HCT116 (cell line): ENCODE results near the gene MAP3K7CL. TPM values are rescaled to one million over a fixed set of nuclear protein-coding genes. Genes with fewer than 3 reads are reported as not detected.

Source experiments
- ATAC-seq: fragments of 200-7000 bp; cut with Tn5 transposase; 2 replicates; pipeline ENCODE4 v1.9.1; 2020; ENCODE audit warnings: mild to moderate bottlenecking, moderate library complexity
- BruUV-seq: library from RNA; stranded (reverse); fragments of 400-500 nt; replicated peaks from 2 replicates; lab custom pipeline; 2021; lab: Mats Ljungman, UMichigan
- CTCF ChIA-PET: fragments of 300-600 bp; sonication (Branson Sonifier 250); formaldehyde crosslinking; loops from one replicate; lab custom pipeline; 2021; ENCODE audit warnings: antibody characterized with exemption; lab: Charles Lee
- POLR2A ChIA-PET: fragments of 300-600, 350-600 bp; sonication (Branson Sonifier 250); formaldehyde crosslinking; loops from one replicate; lab custom pipeline; 2021; ENCODE audit warnings: antibody characterized with exemption; lab: Charles Lee
- RAD21 ChIA-PET, 2 experiments: fragments of 300-600 bp; sonication (Branson Sonifier 250); formaldehyde crosslinking; loops; one replicate each; lab custom pipeline; 2023; ENCODE audit warnings: low total read pairs in 2 of 2; ENCODE audit not compliant: uncharacterized antibody in 2 of 2, unreplicated experiment in 2 of 2, low non-redundant PET in 1 of 2; lab: Charles Lee
- DNase-seq: peaks from one replicate; pipeline ENCODE4 v3.0.0-alpha.2; 2010; ENCODE audit warnings: low read depth, low spot score
- H2AFZ ChIP-seq: fragments of 200-600 bp; shearing (Covaris generic), sonication (generic); 2 replicates; pipeline ENCODE4 v1.6.1; 2017; ENCODE audit warnings: low read depth, mixed run types, mixed read lengths, antibody characterized with exemption, low read length; ENCODE audit not compliant: poor library complexity, severe bottlenecking
- H3K27ac ChIP-seq: 2 replicates; pipeline ENCODE4 v1.5.1; 2012; ENCODE audit warnings: low read depth, low read length
- H3K27me3 ChIP-seq: fragments of 200-600 bp; sonication (generic); 2 replicates; pipeline ENCODE4 v1.6.1; 2016; ENCODE audit warnings: mixed run types, low read length, mixed read lengths; ENCODE audit not compliant: insufficient read depth
- H3K36me3 ChIP-seq, 2 experiments: fragments of 200-500 bp in 1 of 2; fragments of 200-600 bp in 1 of 2; sonication (Bioruptor generic) in 1 of 2; sonication (generic) in 1 of 2; 2 replicates each; pipeline versions ENCODE4 v1.5.1 to v1.6.1; 2014 to 2016; ENCODE audit warnings: low read length in 2 of 2, inconsistent platforms in 1 of 2, mixed read lengths in 1 of 2, mixed run types in 1 of 2; ENCODE audit not compliant: insufficient read depth in 2 of 2, control insufficient read depth in 1 of 2
- H3K4me1 ChIP-seq, 2 experiments: fragments of 200-600 bp in 1 of 2; sonication (generic) in 1 of 2; 2 replicates each; pipeline versions ENCODE4 v1.5.1 to v1.6.1; 2012 to 2017; ENCODE audit warnings: low read length in 2 of 2, inconsistent platforms in 1 of 2, mild to moderate bottlenecking in 1 of 2, mixed read lengths in 1 of 2, mixed run types in 1 of 2, moderate library complexity in 1 of 2; ENCODE audit not compliant: insufficient read depth in 2 of 2, control insufficient read depth in 1 of 2
- H3K4me2 ChIP-seq: fragments of 200-600 bp; sonication (generic); 2 replicates; pipeline ENCODE4 v1.6.1; 2017; ENCODE audit warnings: mixed run types, low read length, mixed read lengths
- H3K4me3 ChIP-seq, 2 experiments: fragments of 200-600 bp in 1 of 2; sonication (generic) in 1 of 2; replicated peaks in 1 of 2; 2 replicates each; pipeline ENCODE4 v1.5.1; 2011 to 2016; ENCODE audit warnings: low read length in 2 of 2, control low read depth in 1 of 2, low read depth in 1 of 2, mild to moderate bottlenecking in 1 of 2, mixed read lengths in 1 of 2, mixed run types in 1 of 2
- H3K79me2 ChIP-seq: fragments of 200-600 bp; sonication (generic); 2 replicates; pipeline ENCODE4 v1.6.1; 2017; ENCODE audit warnings: mild to moderate bottlenecking, mixed run types, low read length, moderate library complexity, mixed read lengths; ENCODE audit not compliant: insufficient read depth
- H3K9ac ChIP-seq: fragments of 200-600 bp; sonication (generic); 2 replicates; pipeline ENCODE4 v1.6.1; 2016; ENCODE audit warnings: low read length, mixed read lengths
- H3K9me2 ChIP-seq: fragments of 200-600 bp; sonication (generic), shearing (Covaris generic); 2 replicates; pipeline ENCODE4 v1.6.1; 2017; ENCODE audit warnings: mixed run types, mild to moderate bottlenecking, moderate library complexity; ENCODE audit not compliant: insufficient read depth
- H3K9me3 ChIP-seq, 2 experiments: fragments of 200-500 bp in 1 of 2; fragments of 200-600 bp in 1 of 2; sonication (Bioruptor generic) in 1 of 2; sonication (generic) in 1 of 2; 2 replicates each; pipeline ENCODE4 v1.6.1; 2014 to 2017; ENCODE audit warnings: low read length in 2 of 2, mixed read lengths in 2 of 2, inconsistent platforms in 1 of 2, low read depth in 1 of 2, mild to moderate bottlenecking in 1 of 2, mixed run types in 1 of 2, moderate library complexity in 1 of 2; ENCODE audit not compliant: control insufficient read depth in 1 of 2, insufficient read depth in 1 of 2
- H4K20me1 ChIP-seq: fragments of 200-600 bp; sonication (generic), shearing (Covaris generic); 2 replicates; pipeline ENCODE4 v1.6.1; 2017; ENCODE audit warnings: mixed run types, mild to moderate bottlenecking, moderate library complexity; ENCODE audit not compliant: insufficient read depth
- CEBPB ChIP-seq: IDR thresholded peaks from 2 replicates; pipeline ENCODE4 v1.6.1; 2012; ENCODE audit warnings: low read depth
- EZH2 ChIP-seq: fragments of 200-600 bp; sonication (generic); IDR thresholded peaks from 2 replicates; pipeline ENCODE4 v1.6.1; 2017; ENCODE audit warnings: antibody characterized with exemption, mixed run types
- FOSL1 ChIP-seq: IDR thresholded peaks from 2 replicates; pipeline ENCODE4 v1.6.1; 2012; ENCODE audit warnings: low read depth
- JUND ChIP-seq: IDR thresholded peaks from 2 replicates; pipeline ENCODE4 v1.6.1; 2012
- POLR2A ChIP-seq: IDR thresholded peaks from 2 replicates; pipeline ENCODE4 v1.7.0; 2011; ENCODE audit warnings: borderline replicate concordance; ENCODE audit not compliant: insufficient read depth, insufficient read length; ENCODE audit errors: extremely low read depth
- RAD21 ChIP-seq: IDR thresholded peaks from 2 replicates; pipeline ENCODE4 v1.6.1; 2012; ENCODE audit warnings: low read depth, mild to moderate bottlenecking
- TCF7L2 ChIP-seq: IDR thresholded peaks from 2 replicates; pipeline ENCODE4 v1.7.0; 2011; ENCODE audit warnings: borderline replicate concordance, inconsistent platforms; ENCODE audit not compliant: insufficient read depth, insufficient read length; ENCODE audit errors: extremely low read depth
- YY1 ChIP-seq: IDR thresholded peaks from 2 replicates; pipeline ENCODE4 v1.6.1; 2011; ENCODE audit warnings: low read length, low read depth, moderate library complexity, mild to moderate bottlenecking; ENCODE audit not compliant: insufficient replicate concordance; ENCODE audit errors: extremely low read depth
- ZFX ChIP-seq: fragments of 450-650 bp; IDR thresholded peaks from 2 replicates; pipeline ENCODE4 v1.6.1; 2017
- ZNF274 ChIP-seq: fragments of 200-500 bp; sonication (Bioruptor generic); IDR thresholded peaks from 2 replicates; pipeline ENCODE4 v1.6.1; 2014; ENCODE audit warnings: mild to moderate bottlenecking, low read depth, low read length, inconsistent platforms
- intact Hi-C: fragments of 100-400 bp; cut with micrococcal nuclease; formaldehyde crosslinking; loops from 2 replicates; pipeline ENCODE4 v1.10.0; 2022
- total RNA-seq: library from RNA; stranded (reverse); gene quantifications from one replicate; pipeline ENCODE4 v1.2.1, GENCODE V29; 2021; ENCODE audit not compliant: unreplicated experiment
- TF ChIP-seq, protein P1 (sequence below): IDR thresholded peaks from 2 replicates; pipeline ENCODE4 v1.6.1; 2012

MAP3K7CL gene
- total RNA-seq, 1 experiment from 2014 or later, result 0.57 TPM

DNA sequence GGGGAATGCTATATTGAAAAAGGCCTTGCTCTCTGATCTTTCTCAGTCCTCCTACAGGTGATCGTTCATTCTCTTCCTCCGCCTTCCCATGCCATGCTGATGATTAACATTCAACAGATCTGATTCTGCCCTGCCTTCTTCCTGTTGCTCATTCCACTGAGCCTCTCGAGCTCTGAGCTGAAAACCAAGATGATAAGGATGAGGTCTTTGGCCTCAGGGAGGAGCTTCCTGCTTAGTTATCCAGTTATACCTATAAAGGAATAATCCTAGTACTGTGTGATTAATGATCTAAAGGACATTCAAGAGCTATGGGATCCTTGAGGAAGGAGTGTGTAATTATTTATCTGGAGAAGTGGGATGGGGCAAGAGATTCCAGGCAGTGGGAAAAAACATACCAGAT, 25.2 kb upstream of the MAP3K7CL start:
- Histone ChIP-seq H3K4me1 (peaks cover 0 to 6% of the 10 kb centered on the region in 2 experiments; a peak in 1 of 4 replicates), H4K20me1 (no peaks in the 10 kb centered on the region), H3K9me2 (no peaks in the 10 kb centered on the region), H3K4me3 (no peak overlapping the region), H3K4me2 (no peak overlapping the region), H3K36me3 (no peaks in the 10 kb centered on the region), H2AFZ (no peak overlapping the region), H3K9ac (no peak overlapping the region), H3K9me3 (no peaks in the 10 kb centered on the region), H3K27ac (no peak overlapping the region), H3K79me2 (no peaks in the 10 kb centered on the region), H3K27me3 (no peaks in the 10 kb centered on the region)
- ATAC-seq (no peak), DNase-seq (no peak)
- BruUV-seq, result no TSS peak
- ChIA-PET POLR2A (no interaction called here), RAD21 (interaction anchor here in 1 of 2 experiments (0.6 kb wide), 1 partner anchor 16 kb away, joined by 3 read pairs; no protein-coding TSS in a partner anchor), CTCF (interaction anchor here (0.9 to 1.3 kb wide), 2 partner anchors 243 to 271 kb away, joined by 3 read pairs; no protein-coding TSS in a partner anchor)
- intact Hi-C loops, result no loop called here
- TF ChIP-seq CEBPB, result no peak
- TF ChIP-seq FOSL1, result no peak
- TF ChIP-seq YY1, result no peak
- no peak for TF ChIP-seq EZH2
- TF ChIP-seq ZNF274, result no peak
- TF ChIP-seq, protein P1, sequence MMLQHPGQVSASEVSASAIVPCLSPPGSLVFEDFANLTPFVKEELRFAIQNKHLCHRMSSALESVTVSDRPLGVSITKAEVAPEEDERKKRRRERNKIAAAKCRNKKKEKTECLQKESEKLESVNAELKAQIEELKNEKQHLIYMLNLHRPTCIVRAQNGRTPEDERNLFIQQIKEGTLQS, result no peak

DNA sequence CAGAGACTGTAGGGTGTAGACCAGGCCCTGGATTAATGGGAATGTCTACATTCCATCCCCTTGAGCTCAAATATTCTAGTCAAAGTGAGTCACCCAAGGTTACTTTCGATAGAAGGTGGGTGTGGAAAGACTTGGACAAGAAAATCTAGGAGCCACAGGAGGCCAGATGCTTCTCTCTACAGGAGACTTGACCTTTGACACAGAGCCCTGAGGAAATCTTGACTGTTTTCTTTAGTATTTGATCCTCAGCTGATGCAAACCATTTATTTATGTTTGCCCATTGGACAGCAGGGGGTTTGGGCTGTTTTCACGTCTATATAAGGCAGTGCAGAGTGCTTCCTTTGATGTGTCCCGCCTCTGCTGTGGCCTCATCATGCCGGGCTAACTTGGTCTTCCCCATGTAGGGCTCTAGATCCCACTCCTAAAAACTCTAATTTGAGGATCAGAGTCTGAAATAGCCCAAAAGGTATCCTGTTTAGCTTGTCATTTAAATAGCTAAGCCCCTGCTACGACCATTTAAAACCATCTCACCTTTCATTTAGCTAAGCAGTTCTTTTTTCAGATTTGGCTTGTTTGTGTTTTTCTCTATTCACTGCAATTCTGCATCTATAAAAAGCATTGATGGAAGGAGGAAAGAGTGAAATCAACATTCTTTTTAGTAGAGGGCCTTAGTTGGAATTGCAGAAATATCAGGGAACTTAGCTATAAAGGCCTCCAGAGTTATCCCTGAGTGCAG, 15.5 kb upstream of the MAP3K7CL start:
- no peak for TF ChIP-seq JUND
- no peak for TF ChIP-seq RAD21
- TF ChIP-seq ZFX, result no peak
- no peak for TF ChIP-seq ZNF274
- no peak for TF ChIP-seq POLR2A
- TF ChIP-seq CEBPB, result no peak
- TF ChIP-seq TCF7L2, result peak; percentile 89
- Histone ChIP-seq H2AFZ (peak overlapping the region; percentile 36), H3K9me2 (no peaks in the 10 kb centered on the region), H3K27ac (no peak overlapping the region), H3K4me1 (peaks cover 4 to 10% of the 10 kb centered on the region in 2 experiments; a peak in 3 of 4 replicates), H4K20me1 (no peaks in the 10 kb centered on the region), H3K4me3 (no peak overlapping the region), H3K27me3 (no peaks in the 10 kb centered on the region), H3K9ac (no peak overlapping the region), H3K9me3 (no peaks in the 10 kb centered on the region), H3K79me2 (no peaks in the 10 kb centered on the region), H3K4me2 (peak overlapping the region; percentile 44), H3K36me3 (no peaks in the 10 kb centered on the region)
- intact Hi-C loops, result no loop called here
- ChIA-PET CTCF (interaction anchor here (0.9 to 1.5 kb wide), 2 partner anchors 25 to 234 kb away, joined by 3 read pairs; no protein-coding TSS in a partner anchor), RAD21 (interaction anchor here in 1 of 2 experiments (0.6 kb wide), 1 partner anchor 56 kb away, joined by 5 read pairs; no protein-coding TSS in a partner anchor), POLR2A (no interaction called here)
- peak; percentile 82 for ATAC-seq
- DNase-seq, result peak; percentile 21
- no TSS peak for BruUV-seq
